Transverse colon (tissue), 3 donors: ENCODE data around the gene TRIM47.

Source experiments
- CTCF ChIP-seq, 5 experiments: fragments of 200-600 bp in 3 of 5; fragments of 450-650 bp in 2 of 5; sonication (generic) in 3 of 5; IDR thresholded peaks; 1 replicate in 2 of 5; 2 replicates in 3 of 5; pipeline ENCODE4 v1.5.1; 2016 to 2017; ENCODE audit warnings: antibody characterized with exemption in 5 of 5, inconsistent platforms in 3 of 5, mild to moderate bottlenecking in 2 of 5, moderate library complexity in 1 of 5
- EP300 ChIP-seq: sonication (generic); formaldehyde crosslinking; IDR thresholded peaks from one replicate; pipeline ENCODE4 v1.6.1; 2017; ENCODE audit warnings: antibody characterized with exemption, low read depth

- TF ChIP-seq CTCF (IDR thresholded peaks at IDR 0.05) (peak; percentile 67 to 81 (median 71)), EP300 (no peak)
These were observed 50.9 kb downstream of the TRIM47 start for GRCh38 chr17:75827308-75828075.
